Astrocyte of the spinal cord (primary cell): Measurements from ENCODE around the gene TRH.

Source experiments
- DNase-seq: peaks from one replicate; pipeline ENCODE4 v3.0.0; 2011; ENCODE audit warnings: low read depth, low spot score
- H3K4me3 ChIP-seq: 2 replicates; pipeline ENCODE4 v1.5.1; 2011; ENCODE audit warnings: low read depth, mild to moderate bottlenecking, low read length, moderate library complexity
- CTCF ChIP-seq: IDR thresholded peaks from 2 replicates; pipeline ENCODE4 v1.5.1; 2012; ENCODE audit warnings: low read depth, mild to moderate bottlenecking, low read length, inconsistent platforms
- in situ Hi-C: cut with HindIII; loops from 2 replicates; pipeline ENCODE4 v1.10.0; 2017; ENCODE audit warnings: low sequenced_read_pairs

Gene TRH

DNA sequence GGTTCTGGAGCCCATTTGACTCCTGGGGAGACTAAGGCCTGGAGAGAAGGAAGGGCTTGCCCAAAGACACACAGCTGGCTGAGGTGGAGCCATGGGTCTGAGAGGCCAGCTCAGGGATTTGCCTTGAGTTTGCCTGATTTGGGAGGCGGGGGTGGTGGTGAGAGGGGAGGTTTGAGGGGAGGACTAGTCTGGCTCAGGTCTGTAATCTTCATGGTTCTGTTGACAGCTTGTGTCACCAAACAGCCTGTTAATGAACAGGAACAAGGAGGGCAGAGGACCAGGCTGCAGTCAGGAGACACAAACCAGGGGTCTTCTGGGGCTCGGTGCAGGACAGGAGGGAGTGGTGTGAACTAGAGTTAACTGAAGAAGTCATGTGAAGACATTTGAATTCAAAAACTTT, 3.6 kb downstream of the TRH start:
- no peak for TF ChIP-seq CTCF
- DNase-seq, result no peak
- no peak overlapping the region for H3K4me3 ChIP-seq
- in situ Hi-C loops, result no loop called here

DNA sequence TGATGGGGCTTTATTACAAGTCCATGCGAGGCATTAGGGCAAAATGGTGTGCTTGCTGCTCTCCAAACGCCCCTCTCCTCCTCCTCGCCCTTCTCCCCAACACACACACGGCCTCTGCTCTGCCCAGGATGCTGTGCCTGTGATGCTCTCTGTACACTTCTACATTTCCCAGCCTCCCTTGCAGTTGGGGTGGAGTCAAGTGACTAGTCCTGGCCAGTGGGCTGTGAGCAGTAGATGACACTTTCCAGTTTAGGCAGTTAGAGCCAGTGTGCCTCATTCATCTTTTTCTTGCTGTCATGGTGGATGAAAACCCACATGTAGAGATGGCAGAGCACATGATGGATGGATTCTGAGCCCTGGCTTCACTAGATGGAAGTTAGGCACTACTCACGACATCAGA, 5.4 kb downstream of the TRH start:
- in situ Hi-C loops, result no loop called here
- H3K4me3 ChIP-seq, result no peak overlapping the region
- no peak for DNase-seq
- TF ChIP-seq CTCF, result no peak

DNA sequence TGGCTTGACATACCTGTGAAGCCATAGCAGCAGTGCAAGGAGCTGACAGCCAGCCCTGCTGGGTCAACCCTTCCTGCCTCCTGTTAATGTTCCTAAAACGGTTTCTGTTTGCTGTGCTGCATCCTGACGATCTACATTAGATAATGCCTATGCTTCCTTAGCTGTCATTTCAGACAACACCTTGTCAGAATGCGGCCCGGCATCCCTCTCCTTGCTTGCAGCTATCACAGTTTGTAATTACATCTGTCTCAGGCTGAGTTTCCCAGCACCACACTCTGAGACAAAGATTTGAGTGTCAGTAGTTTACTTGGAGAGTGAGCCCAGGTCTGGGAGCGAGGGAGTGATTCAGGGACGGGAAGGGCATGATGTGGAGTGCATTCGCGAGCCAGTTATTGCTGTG, 9.0 kb downstream of the TRH start:
- DNase-seq, result no peak
- no peak overlapping the region for H3K4me3 ChIP-seq
- in situ Hi-C loops, result no loop called here
- no peak for TF ChIP-seq CTCF

GRCh38 chr3:129984125-129984524, 9.6 kb downstream of the TRH start:
- TF ChIP-seq CTCF, result no peak
- H3K4me3 ChIP-seq, result no peak overlapping the region
- no peak for DNase-seq
- in situ Hi-C loops, result no loop called here

DNA sequence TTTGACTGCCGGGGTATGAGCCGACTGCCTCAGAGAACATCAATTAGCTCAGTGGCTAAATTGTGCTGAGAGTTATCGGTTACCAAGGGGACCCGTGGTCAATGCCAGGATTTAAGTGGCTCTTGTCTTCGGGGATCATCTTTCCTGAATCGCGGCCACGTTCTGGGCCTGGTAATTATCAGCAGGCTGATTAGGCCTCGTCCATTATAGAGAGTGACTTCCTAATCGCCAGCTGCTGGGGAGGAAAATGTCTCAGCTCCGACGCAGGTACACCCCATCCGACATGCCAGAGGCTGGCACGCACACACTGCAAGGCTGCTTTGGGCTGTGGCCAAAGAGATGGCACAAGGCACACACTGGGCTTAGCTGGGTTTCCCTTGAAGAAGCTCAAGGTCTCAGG, 10.6 kb downstream of the TRH start:
- H3K4me3 ChIP-seq, result no peak overlapping the region
- no peak for TF ChIP-seq CTCF
- DNase-seq, result no peak
- in situ Hi-C loops, result no loop called here

DNA sequence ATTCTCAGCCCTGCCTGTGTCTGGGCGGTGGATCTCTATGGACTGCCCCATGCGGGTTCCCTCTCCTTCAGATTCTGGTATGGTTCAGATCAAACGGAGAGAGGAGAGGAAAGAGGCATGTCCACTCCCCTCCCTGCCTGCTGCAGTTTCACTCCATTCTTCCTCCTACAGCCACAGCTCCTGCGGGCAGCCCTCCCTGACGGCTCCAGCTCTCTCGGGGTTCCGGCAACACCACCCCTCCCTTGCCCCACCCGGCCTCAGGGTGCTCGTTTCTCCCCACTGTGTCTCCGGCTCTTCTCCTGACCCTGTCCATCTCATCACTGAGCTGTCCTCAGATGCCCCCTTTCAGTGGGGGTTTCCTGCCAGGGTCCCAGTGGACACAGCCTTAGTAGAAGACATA, 13.9 kb downstream of the TRH start:
- no peak for DNase-seq
- in situ Hi-C loops, result no loop called here
- no peak for TF ChIP-seq CTCF
- H3K4me3 ChIP-seq, result no peak overlapping the region

DNA sequence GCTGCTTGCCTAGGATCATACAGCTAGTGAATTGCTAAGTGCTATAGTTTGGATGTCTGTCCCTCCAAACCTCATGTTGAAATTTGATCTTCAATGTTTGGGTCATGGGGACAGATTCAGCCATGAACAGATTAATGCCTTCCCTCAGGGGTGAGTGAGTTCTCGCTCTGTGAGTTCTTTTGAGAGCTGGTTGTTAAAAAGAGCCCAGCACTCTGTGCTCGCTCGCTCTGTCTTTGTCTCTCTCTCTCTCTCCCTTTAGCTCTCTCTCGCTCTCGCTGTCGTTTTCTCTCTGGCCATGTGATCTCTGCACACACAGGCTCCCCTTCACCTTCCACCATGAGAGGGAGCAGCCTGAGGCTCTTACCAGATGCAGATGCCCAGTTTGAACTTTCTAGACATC, 14.9 kb downstream of the TRH start:
- DNase-seq, result no peak
- TF ChIP-seq CTCF, result no peak
- in situ Hi-C loops, result no loop called here
- H3K4me3 ChIP-seq, result no peak overlapping the region
